Measurements from ENCODE around the gene PIBF1.

PIBF1 gene

GRCh38 chr13:73058432-73058735 is 276.5 kb downstream of the PIBF1 start:
- H3K9ac ChIP-seq (ENCODE audit: low read length in 2 of 2), result peak overlapping the region; percentile 58 to 63
- peak overlapping the region; percentile 78 to 86 for H3K4me3 ChIP-seq (ENCODE audit: low read length in 2 of 2)
- H3K4me1 ChIP-seq (ENCODE audit: control insufficient read depth, insufficient read depth, low read length), result peaks cover 4% of the 10 kb centered on the region
- no peak overlapping the region for H3K27ac ChIP-seq (ENCODE audit: low read length)
- no peaks in the 10 kb centered on the region for H3K36me3 ChIP-seq (ENCODE audit: control insufficient read depth in 2 of 2, insufficient read depth in 2 of 2, low read length in 2 of 2)
- H3K9me3 ChIP-seq (ENCODE audit: control insufficient read depth in 2 of 2, low read length in 2 of 2), result no peaks in the 10 kb centered on the region
- H3K27me3 ChIP-seq (ENCODE audit: control insufficient read depth in 1 of 2, insufficient read depth in 2 of 2, low read length in 2 of 2), result peaks cover 0 to 9% of the 10 kb centered on the region in 2 donors

GRCh38 chr13:73058736-73059459 is 277.0 kb downstream of the PIBF1 start, which contains the start of gene KLF5:
TSS of gene KLF5 (plus strand) at chr13:73059005. CDS start at chr13:73059328, 323 bp downstream.
- Histone ChIP-seq H3K9ac (ENCODE audit: low read length in 2 of 2) (peak within 1 kb of the TSS; percentile 58 to 63), H3K4me3 (ENCODE audit: low read length in 2 of 2) (peak within 1 kb of the TSS; percentile 78 to 86), H3K9me3 (ENCODE audit: control insufficient read depth in 2 of 2, low read length in 2 of 2) (no peaks in the 10 kb centered on the region), H3K4me1 (ENCODE audit: control insufficient read depth, insufficient read depth, low read length) (peaks cover 4% of the 10 kb centered on the region), H3K27ac (ENCODE audit: low read length) (no peak within 1 kb of the TSS), H3K27me3 (ENCODE audit: control insufficient read depth in 1 of 2, insufficient read depth in 2 of 2, low read length in 2 of 2) (peaks cover 0 to 9% of the 10 kb centered on the region in 2 donors), H3K36me3 (ENCODE audit: control insufficient read depth in 2 of 2, insufficient read depth in 2 of 2, low read length in 2 of 2) (no peaks in the 10 kb centered on the region)

GRCh38 chr13:73059460-73060250 is 277.7 kb downstream of the PIBF1 start:
- Histone ChIP-seq H3K4me1 (ENCODE audit: control insufficient read depth, insufficient read depth, low read length) (peaks cover 4% of the 10 kb centered on the region), H3K27ac (ENCODE audit: low read length) (no peak overlapping the region), H3K9ac (ENCODE audit: low read length in 2 of 2) (peak overlapping the region; percentile 39 to 48), H3K36me3 (ENCODE audit: control insufficient read depth in 2 of 2, insufficient read depth in 2 of 2, low read length in 2 of 2) (peaks cover 0 to 2% of the 10 kb centered on the region in 2 donors), H3K9me3 (ENCODE audit: control insufficient read depth in 2 of 2, low read length in 2 of 2) (no peaks in the 10 kb centered on the region), H3K4me3 (ENCODE audit: low read length in 2 of 2) (peak overlapping the region; percentile 78 to 86), H3K27me3 (ENCODE audit: control insufficient read depth in 1 of 2, insufficient read depth in 2 of 2, low read length in 2 of 2) (peaks cover 0 to 9% of the 10 kb centered on the region in 2 donors)

- no peak overlapping the region for H3K27ac ChIP-seq (ENCODE audit: low read length)
- H3K4me1 ChIP-seq (ENCODE audit: control insufficient read depth, insufficient read depth, low read length), result peaks cover 4% of the 10 kb centered on the region
- peak overlapping the region; percentile 39 to 48 for H3K9ac ChIP-seq (ENCODE audit: low read length in 2 of 2)
Observed at GRCh38 chr13:73060251-73061160, 278.6 kb downstream of the PIBF1 start.

GRCh38 chr13:73061473-73061872 is 279.5 kb downstream of the PIBF1 start:
- Histone ChIP-seq H3K9me3 (ENCODE audit: control insufficient read depth in 2 of 2, low read length in 2 of 2) (no peaks in the 10 kb centered on the region), H3K27me3 (ENCODE audit: control insufficient read depth in 1 of 2, insufficient read depth in 2 of 2, low read length in 2 of 2) (peaks cover 0 to 1% of the 10 kb centered on the region in 2 donors), H3K9ac (ENCODE audit: low read length in 2 of 2) (no peak overlapping the region), H3K36me3 (ENCODE audit: control insufficient read depth in 2 of 2, insufficient read depth in 2 of 2, low read length in 2 of 2) (peaks cover 0 to 2% of the 10 kb centered on the region in 2 donors), H3K4me1 (ENCODE audit: control insufficient read depth, insufficient read depth, low read length) (peaks cover 4% of the 10 kb centered on the region), H3K4me3 (ENCODE audit: low read length in 2 of 2) (no peak overlapping the region), H3K27ac (ENCODE audit: low read length) (no peak overlapping the region)

More at GRCh38 chr13:73060251-73061160, 278.6 kb downstream of the PIBF1 start:
- Histone ChIP-seq H3K27me3 (ENCODE audit: control insufficient read depth in 1 of 2, insufficient read depth in 2 of 2, low read length in 2 of 2) (peaks cover 0 to 9% of the 10 kb centered on the region in 2 donors), H3K36me3 (ENCODE audit: control insufficient read depth in 2 of 2, insufficient read depth in 2 of 2, low read length in 2 of 2) (peaks cover 0 to 2% of the 10 kb centered on the region in 2 donors), H3K9me3 (ENCODE audit: control insufficient read depth in 2 of 2, low read length in 2 of 2) (no peaks in the 10 kb centered on the region), H3K4me3 (ENCODE audit: low read length in 2 of 2) (peak overlapping the region; percentile 78 to 86)

GRCh38 chr13:73061876-73062275 is 279.9 kb downstream of the PIBF1 start:
- no peak overlapping the region for H3K9ac ChIP-seq (ENCODE audit: low read length in 2 of 2)

GRCh38 chr13:73062468-73062867 is 280.5 kb downstream of the PIBF1 start:
- Histone ChIP-seq H3K27me3 (ENCODE audit: control insufficient read depth in 1 of 2, insufficient read depth in 2 of 2, low read length in 2 of 2) (no peaks in the 10 kb centered on the region), H3K4me3 (ENCODE audit: low read length in 2 of 2) (no peak overlapping the region), H3K9me3 (ENCODE audit: control insufficient read depth in 2 of 2, low read length in 2 of 2) (no peaks in the 10 kb centered on the region), H3K4me1 (ENCODE audit: control insufficient read depth, insufficient read depth, low read length) (peaks cover 4% of the 10 kb centered on the region), H3K36me3 (ENCODE audit: control insufficient read depth in 2 of 2, insufficient read depth in 2 of 2, low read length in 2 of 2) (peaks cover 0 to 2% of the 10 kb centered on the region in 2 donors), H3K9ac (ENCODE audit: low read length in 2 of 2) (no peak overlapping the region), H3K27ac (ENCODE audit: low read length) (no peak overlapping the region)

More at GRCh38 chr13:73061876-73062275, 279.9 kb downstream of the PIBF1 start:
- peaks cover 0 to 2% of the 10 kb centered on the region in 2 donors for H3K36me3 ChIP-seq (ENCODE audit: control insufficient read depth in 2 of 2, insufficient read depth in 2 of 2, low read length in 2 of 2)
- H3K9me3 ChIP-seq (ENCODE audit: control insufficient read depth in 2 of 2, low read length in 2 of 2), result no peaks in the 10 kb centered on the region
- no peak overlapping the region for H3K4me3 ChIP-seq (ENCODE audit: low read length in 2 of 2)
- peaks cover 4% of the 10 kb centered on the region for H3K4me1 ChIP-seq (ENCODE audit: control insufficient read depth, insufficient read depth, low read length)
- no peak overlapping the region for H3K27ac ChIP-seq (ENCODE audit: low read length)
- H3K27me3 ChIP-seq (ENCODE audit: control insufficient read depth in 1 of 2, insufficient read depth in 2 of 2, low read length in 2 of 2), result no peaks in the 10 kb centered on the region

- Histone ChIP-seq H3K4me1 (ENCODE audit: control insufficient read depth, insufficient read depth, low read length) (peaks cover 3% of the 10 kb centered on the region), H3K9ac (ENCODE audit: low read length in 2 of 2) (no peak overlapping the region), H3K27me3 (ENCODE audit: control insufficient read depth in 1 of 2, insufficient read depth in 2 of 2, low read length in 2 of 2) (no peaks in the 10 kb centered on the region), H3K36me3 (ENCODE audit: control insufficient read depth in 2 of 2, insufficient read depth in 2 of 2, low read length in 2 of 2) (peaks cover 0 to 2% of the 10 kb centered on the region in 2 donors), H3K9me3 (ENCODE audit: control insufficient read depth in 2 of 2, low read length in 2 of 2) (no peaks in the 10 kb centered on the region), H3K27ac (ENCODE audit: low read length) (no peak overlapping the region), H3K4me3 (ENCODE audit: low read length in 2 of 2) (no peak overlapping the region)
Observed at GRCh38 chr13:73063166-73063565, 281.2 kb downstream of the PIBF1 start.

- Histone ChIP-seq H3K4me3 (ENCODE audit: low read length in 2 of 2) (no peak overlapping the region), H3K4me1 (ENCODE audit: control insufficient read depth, insufficient read depth, low read length) (no peaks in the 10 kb centered on the region), H3K27me3 (ENCODE audit: control insufficient read depth in 1 of 2, insufficient read depth in 2 of 2, low read length in 2 of 2) (no peaks in the 10 kb centered on the region), H3K27ac (ENCODE audit: low read length) (no peak overlapping the region), H3K36me3 (ENCODE audit: control insufficient read depth in 2 of 2, insufficient read depth in 2 of 2, low read length in 2 of 2) (peaks cover 0 to 2% of the 10 kb centered on the region in 2 donors), H3K9ac (ENCODE audit: low read length in 2 of 2) (no peak overlapping the region), H3K9me3 (ENCODE audit: control insufficient read depth in 2 of 2, low read length in 2 of 2) (no peaks in the 10 kb centered on the region)
Observed at GRCh38 chr13:73065036-73065435, 283.1 kb downstream of the PIBF1 start.

GRCh38 chr13:73065665-73066340 is 283.9 kb downstream of the PIBF1 start:
- Histone ChIP-seq H3K36me3 (ENCODE audit: control insufficient read depth in 2 of 2, insufficient read depth in 2 of 2, low read length in 2 of 2) (peaks cover 0 to 2% of the 10 kb centered on the region in 2 donors), H3K27ac (ENCODE audit: low read length) (no peak overlapping the region), H3K4me1 (ENCODE audit: control insufficient read depth, insufficient read depth, low read length) (no peaks in the 10 kb centered on the region), H3K4me3 (ENCODE audit: low read length in 2 of 2) (no peak overlapping the region), H3K9me3 (ENCODE audit: control insufficient read depth in 2 of 2, low read length in 2 of 2) (no peaks in the 10 kb centered on the region), H3K27me3 (ENCODE audit: control insufficient read depth in 1 of 2, insufficient read depth in 2 of 2, low read length in 2 of 2) (no peaks in the 10 kb centered on the region), H3K9ac (ENCODE audit: low read length in 2 of 2) (no peak overlapping the region)

Measured in stomach smooth muscle (tissue), 2 donors.